Activated naive CD8-positive, alpha-beta T cell treated with anti-CD3 and anti-CD28 coated beads, Interleukin-2, amount 10 ng/mL, durations not matched to agents 7 days and 5 days (primary cell): ENCODE measurements around the gene PEAK3. TPM values are rescaled to one million over a fixed set of nuclear protein-coding genes. Genes with fewer than 3 reads are reported as not detected.

ENCODE experiments used
- ATAC-seq: fragments of 150-1000 bp; cut with Tn5 transposase; one replicate; pipeline ENCODE4 v1.10.0; 2021; ENCODE audit warnings: low read depth, moderate library complexity
- POLR2A ChIA-PET: fragments of 350-600 bp; sonication (Branson Sonifier 250); formaldehyde crosslinking; loops from one replicate; lab custom pipeline; 2021; ENCODE audit warnings: antibody characterized with exemption; lab: Charles Lee
- DNase-seq: peaks from one replicate; pipeline ENCODE4 v3.0.0; 2021
- H3K27ac Mint-ChIP-seq: one replicate; pipeline ENCODE4 v1.8.0; 2022; ENCODE audit warnings: mild to moderate bottlenecking, mixed read lengths
- H3K27me3 Mint-ChIP-seq: one replicate; pipeline ENCODE4 v1.8.0; 2022; ENCODE audit warnings: mild to moderate bottlenecking, moderate library complexity, mixed read lengths
- H3K36me3 Mint-ChIP-seq: one replicate; pipeline ENCODE4 v1.8.0; 2021; ENCODE audit warnings: mild to moderate bottlenecking, mixed read lengths
- H3K4me1 Mint-ChIP-seq: one replicate; pipeline ENCODE4 v1.8.0; 2021; ENCODE audit warnings: mixed read lengths
- H3K4me3 Mint-ChIP-seq: one replicate; pipeline ENCODE4 v1.8.0; 2022; ENCODE audit warnings: mild to moderate bottlenecking, moderate library complexity, mixed read lengths
- H3K9me3 Mint-ChIP-seq: one replicate; pipeline ENCODE4 v1.8.0; 2021; ENCODE audit warnings: mixed read lengths
- total RNA-seq, 2 experiments: library from RNA; stranded (reverse); gene quantifications; one replicate each; pipeline ENCODE4 v1.2.3, GENCODE V29; 2021

The PEAK3 gene
- total RNA-seq, 2 experiments from 2014 or later = 0.14 TPM; not detected in 1

DNA sequence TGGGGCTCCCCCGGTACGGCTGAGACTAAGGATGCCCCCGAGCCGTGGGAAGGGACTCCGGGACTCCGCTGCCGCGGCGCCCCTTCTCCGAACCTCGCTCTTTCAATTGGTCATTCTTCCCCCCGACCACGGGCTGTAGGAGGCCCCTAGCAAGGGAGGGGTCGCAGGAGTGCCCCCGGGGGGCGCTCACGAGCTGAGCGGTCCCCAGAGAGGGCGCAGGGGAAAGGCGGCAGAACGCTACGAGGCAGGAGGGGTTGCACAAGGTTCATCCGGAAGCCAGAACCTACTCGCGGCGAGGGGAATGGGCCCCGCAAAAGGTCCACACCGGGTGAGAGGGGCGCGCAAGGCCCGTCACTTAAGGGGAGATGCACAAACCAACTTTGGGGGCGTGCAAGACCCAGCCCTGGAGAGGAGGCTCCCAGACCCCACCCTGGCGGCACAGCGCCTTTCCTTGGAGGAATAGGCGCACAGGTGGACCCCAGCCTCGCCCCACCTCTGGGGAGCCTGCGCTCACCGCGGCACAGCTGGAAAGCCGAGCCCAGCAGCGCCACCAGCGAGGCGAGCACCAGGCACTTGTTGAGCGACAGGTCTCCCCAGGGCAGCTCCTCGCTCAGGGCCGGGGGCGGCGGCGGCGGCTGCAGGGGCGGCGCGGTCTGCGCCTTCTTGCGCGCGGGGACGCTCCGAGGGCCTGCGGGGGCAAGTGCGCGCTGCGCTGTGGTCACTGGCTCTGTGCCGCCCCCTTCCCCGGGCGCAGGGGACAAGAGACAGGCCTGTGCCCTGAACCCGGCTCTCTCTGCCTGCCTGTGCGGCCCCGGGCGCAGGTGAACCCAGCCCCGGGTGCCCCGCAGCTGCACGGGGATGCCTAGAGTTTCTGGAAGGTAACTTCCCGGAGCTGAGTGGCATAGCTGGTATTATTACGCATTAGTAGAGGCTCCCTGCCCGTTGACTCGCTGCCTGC lies 28.6 kb downstream of the PEAK3 start:
- no peaks in the 10 kb centered on the region for H3K9me3 Mint-ChIP-seq
- ATAC-seq (peak; percentile 37), DNase-seq (peak; percentile 67)
- POLR2A ChIA-PET = interaction anchor here (0.6 to 5.4 kb wide), 5 partner anchors 14 to 1301 kb away, joined by 3 to 31 read pairs (median 5); no protein-coding TSS in a partner anchor
- H3K4me3 Mint-ChIP-seq = peak overlapping the region; percentile 58
- no peaks in the 10 kb centered on the region for H3K36me3 Mint-ChIP-seq
- no peak overlapping the region for H3K27ac Mint-ChIP-seq
- peaks cover 10% of the 10 kb centered on the region for H3K4me1 Mint-ChIP-seq
- peaks cover 22% of the 10 kb centered on the region for H3K27me3 Mint-ChIP-seq

- Mint-ChIP-seq H3K27me3 (peaks cover 22% of the 10 kb centered on the region), H3K4me1 (peaks cover 4% of the 10 kb centered on the region), H3K9me3 (no peaks in the 10 kb centered on the region), H3K36me3 (no peaks in the 10 kb centered on the region), H3K27ac (no peak overlapping the region), H3K4me3 (peak overlapping the region; percentile 58)
- ATAC-seq (no peak), DNase-seq (no peak)
- POLR2A ChIA-PET = interaction anchor here (0.6 to 5.4 kb wide), 5 partner anchors 13 to 1301 kb away, joined by 3 to 31 read pairs (median 5); no protein-coding TSS in a partner anchor
Observed at GRCh38 chr19:2252797-2253105, 29.2 kb downstream of the PEAK3 start.

DNA sequence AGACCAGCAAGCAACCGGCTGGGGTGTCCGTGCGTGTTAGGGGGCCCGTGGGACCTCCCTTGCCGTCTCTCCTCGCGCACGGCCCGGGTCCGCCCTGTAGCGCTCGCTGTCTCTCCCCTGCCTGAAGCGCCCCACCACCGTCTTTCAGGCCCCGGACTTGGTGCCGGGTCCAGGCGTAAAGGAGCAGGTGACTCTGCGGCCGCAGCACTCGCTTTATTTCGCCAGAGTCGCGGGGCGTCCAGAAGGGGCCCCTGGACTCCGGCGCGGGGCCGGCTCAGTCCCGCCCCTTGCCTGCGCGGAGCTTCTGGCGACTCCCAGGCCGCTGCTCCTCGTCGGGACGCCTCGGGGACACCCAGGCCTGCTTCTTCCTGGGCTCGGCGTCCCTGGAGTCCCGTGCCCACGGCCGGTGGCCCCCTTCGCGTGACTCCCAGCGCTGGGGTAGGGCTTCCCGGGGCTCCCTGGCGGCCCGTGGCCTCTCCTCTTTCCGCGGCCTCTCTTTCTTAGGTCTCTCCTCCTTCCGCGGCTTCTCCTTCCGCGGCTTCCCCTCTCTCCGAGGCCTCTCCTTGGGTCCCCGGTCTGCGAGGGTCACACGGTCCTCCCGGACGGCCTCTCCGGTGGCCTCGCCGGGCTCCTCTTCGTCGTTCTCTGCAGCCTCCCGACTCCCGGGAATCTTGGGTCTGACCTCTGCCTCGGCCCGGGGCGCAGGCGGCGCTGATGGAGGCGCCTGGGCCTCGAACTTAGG lies 29.7 kb downstream of the PEAK3 start:
- H3K36me3 Mint-ChIP-seq = no peaks in the 10 kb centered on the region

GRCh38 chr19:2251106-2252054 lies 30.6 kb downstream of the PEAK3 start:
- H3K36me3 Mint-ChIP-seq = no peaks in the 10 kb centered on the region
- DNase-seq (peak; percentile 65), ATAC-seq (peak; percentile 4)
- POLR2A ChIA-PET = interaction anchor here (0.9 to 5.4 kb wide), 4 partner anchors 9 to 19 kb away, joined by 3 to 31 read pairs (median 6); no protein-coding TSS in a partner anchor
- no peaks in the 10 kb centered on the region for H3K9me3 Mint-ChIP-seq
- peaks cover 22% of the 10 kb centered on the region for H3K27me3 Mint-ChIP-seq
- no peak overlapping the region for H3K27ac Mint-ChIP-seq
- peaks cover 1% of the 10 kb centered on the region for H3K4me1 Mint-ChIP-seq
- peak overlapping the region; percentile 39 for H3K4me3 Mint-ChIP-seq

More for the DNA sequence above, 29.7 kb downstream of the PEAK3 start:
- no peak for DNase-seq
- POLR2A ChIA-PET = interaction anchor here (0.9 to 5.4 kb wide), 4 partner anchors 8 to 22 kb away, joined by 3 to 31 read pairs (median 4); no protein-coding TSS in a partner anchor
- no peak for ATAC-seq
- H3K9me3 Mint-ChIP-seq = no peaks in the 10 kb centered on the region
- peaks cover 22% of the 10 kb centered on the region for H3K27me3 Mint-ChIP-seq
- peak overlapping the region; percentile 58 for H3K4me3 Mint-ChIP-seq
- peaks cover 3% of the 10 kb centered on the region for H3K4me1 Mint-ChIP-seq
- H3K27ac Mint-ChIP-seq = no peak overlapping the region

- POLR2A ChIA-PET = interaction anchor here (1.6 to 2.1 kb wide), 3 partner anchors 8 to 19 kb away, joined by 5 to 16 read pairs (median 7); no protein-coding TSS in a partner anchor
Observed at GRCh38 chr19:2250766-2251105, 31.2 kb downstream of the PEAK3 start.

GRCh38 chr19:2249880-2250765 lies 31.9 kb downstream of the PEAK3 start:
- Mint-ChIP-seq H3K9me3 (no peaks in the 10 kb centered on the region), H3K27me3 (peaks cover 22% of the 10 kb centered on the region), H3K36me3 (peaks cover 3% of the 10 kb centered on the region), H3K27ac (no peak overlapping the region), H3K4me1 (peaks cover 1% of the 10 kb centered on the region), H3K4me3 (no peak overlapping the region)
- ATAC-seq (no peak), DNase-seq (no peak)
- POLR2A ChIA-PET = interaction anchor here (0.9 to 2.1 kb wide), 5 partner anchors 9 to 23 kb away, joined by 3 to 16 read pairs (median 5); no protein-coding TSS in a partner anchor

More at GRCh38 chr19:2250766-2251105, 31.2 kb downstream of the PEAK3 start:
- H3K27me3 Mint-ChIP-seq = peaks cover 22% of the 10 kb centered on the region
- no peaks in the 10 kb centered on the region for H3K9me3 Mint-ChIP-seq
- ATAC-seq (no peak), DNase-seq (no peak)
- no peak overlapping the region for H3K27ac Mint-ChIP-seq
- H3K36me3 Mint-ChIP-seq = peaks cover 2% of the 10 kb centered on the region
- H3K4me3 Mint-ChIP-seq = no peak overlapping the region
- H3K4me1 Mint-ChIP-seq = peaks cover 1% of the 10 kb centered on the region

GRCh38 chr19:2249010-2249866 lies 32.7 kb downstream of the PEAK3 start, which contains the start of gene AMH:
AMH (plus strand) TSS chr19:2249323; CDS start chr19:2249333, 10 bp downstream.
- ATAC-seq = no peak
- DNase-seq = no peak
- Mint-ChIP-seq H3K4me1 (peaks cover 1% of the 10 kb centered on the region), H3K36me3 (peaks cover 6% of the 10 kb centered on the region), H3K27me3 (peaks cover 21% of the 10 kb centered on the region), H3K4me3 (no peak within 1 kb of the TSS), H3K27ac (no peak within 1 kb of the TSS), H3K9me3 (no peaks in the 10 kb centered on the region)
- POLR2A ChIA-PET = interaction anchor here (0.9 to 2.1 kb wide), 4 partner anchors 9 to 24 kb away, joined by 3 to 16 read pairs (median 4); no protein-coding TSS in a partner anchor

GRCh38 chr19:2248136-2249009 lies 33.6 kb downstream of the PEAK3 start:
- H3K4me1 Mint-ChIP-seq = no peaks in the 10 kb centered on the region
- no peak for ATAC-seq
- POLR2A ChIA-PET = interaction anchor here (0.6 kb wide), 1 partner anchor 14 kb away, joined by 4 read pairs; no protein-coding TSS in a partner anchor

DNA sequence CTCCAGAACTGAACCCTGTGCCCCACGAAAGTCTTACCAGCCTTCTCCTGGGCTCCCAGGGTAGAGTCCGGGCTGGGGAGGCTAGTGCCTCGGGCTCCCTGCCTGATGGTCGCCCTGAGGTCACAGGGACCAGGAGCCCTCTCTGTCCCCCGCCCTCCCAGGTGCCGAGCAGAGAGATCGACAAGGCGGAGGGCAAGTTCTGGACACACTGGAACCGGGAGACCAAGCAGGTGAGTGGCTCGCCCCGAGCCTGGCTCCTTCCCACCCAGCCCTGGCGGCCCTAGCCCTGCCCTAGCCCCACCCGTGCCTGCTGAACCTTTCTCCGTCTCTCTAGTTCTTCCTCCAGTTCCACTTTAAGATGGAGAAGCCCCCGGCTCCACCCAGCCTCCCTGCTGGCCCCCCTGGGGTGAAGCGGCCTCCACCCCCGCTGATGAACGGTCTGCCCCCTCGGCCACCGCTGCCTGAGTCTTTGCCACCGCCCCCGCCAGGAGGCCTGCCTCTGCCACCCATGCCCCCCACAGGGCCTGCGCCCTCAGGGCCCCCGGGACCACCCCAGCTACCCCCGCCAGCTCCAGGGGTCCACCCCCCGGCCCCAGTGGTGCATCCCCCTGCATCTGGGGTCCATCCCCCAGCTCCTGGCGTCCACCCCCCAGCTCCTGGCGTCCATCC lies 34.4 kb downstream of the PEAK3 start:
- Mint-ChIP-seq H3K4me1 (peaks cover 1% of the 10 kb centered on the region), H3K27me3 (peaks cover 11% of the 10 kb centered on the region), H3K9me3 (no peaks in the 10 kb centered on the region), H3K4me3 (no peak overlapping the region), H3K27ac (no peak overlapping the region), H3K36me3 (peaks cover 6% of the 10 kb centered on the region)
- POLR2A ChIA-PET = no interaction called here
- ATAC-seq = no peak
- no peak for DNase-seq

More at GRCh38 chr19:2248136-2249009, 33.6 kb downstream of the PEAK3 start:
- peaks cover 16% of the 10 kb centered on the region for H3K27me3 Mint-ChIP-seq
- H3K27ac Mint-ChIP-seq = no peak overlapping the region
- H3K9me3 Mint-ChIP-seq = no peaks in the 10 kb centered on the region
- H3K36me3 Mint-ChIP-seq = peaks cover 6% of the 10 kb centered on the region
- no peak overlapping the region for H3K4me3 Mint-ChIP-seq
- no peak for DNase-seq
